Stimulated activated CD4-positive, alpha-beta T cell treated with anti-CD3 and anti-CD28 coated beads, TNF-alpha, amount 100 ng/mL, for 4 hours (primary cell): ENCODE results near the gene COL13A1.

Experiments used
- DNase-seq, 3 experiments: peaks; one replicate each; pipeline ENCODE4 v3.0.0-alpha.2; 2020; ENCODE audit warnings: low read depth in 3 of 3

COL13A1 gene

DNA sequence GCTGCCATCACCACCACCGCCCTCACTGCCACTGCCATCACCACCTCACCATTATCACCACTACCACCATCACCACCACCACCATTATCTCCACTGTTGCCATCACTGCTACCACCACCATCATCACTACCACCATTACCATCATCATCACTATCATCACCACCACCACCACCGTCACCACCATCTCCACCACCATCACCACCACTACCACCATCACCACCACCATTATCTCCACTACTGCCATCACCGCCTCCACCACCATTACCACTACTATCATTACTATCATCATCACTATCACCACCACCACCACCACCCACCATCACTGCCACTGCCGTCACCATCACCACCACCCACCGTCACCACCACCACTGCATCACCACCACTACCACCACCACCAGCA is 9.9 kb upstream of the COL13A1 start:
- no peak for DNase-seq

DNA sequence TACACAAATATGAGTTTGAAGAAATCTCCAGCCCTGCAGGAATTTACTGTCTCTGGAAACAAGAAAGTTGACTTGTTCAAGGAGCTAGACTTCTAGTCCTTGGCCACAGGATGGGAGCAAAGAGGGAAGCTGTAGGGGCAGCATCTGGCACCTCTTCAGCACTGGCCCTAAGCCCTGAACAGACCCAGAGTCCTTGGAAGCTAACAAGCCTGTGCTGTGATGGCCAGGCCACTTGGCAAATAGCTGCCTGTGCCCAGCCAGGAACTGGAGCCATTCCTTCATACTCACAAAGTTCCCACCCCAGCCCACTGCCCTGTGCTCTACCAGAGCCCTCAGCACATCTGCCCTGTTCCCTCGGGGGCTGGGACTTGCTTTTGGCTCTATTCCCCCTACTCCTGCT is 9.4 kb upstream of the COL13A1 start:
- no peak for DNase-seq

DNA sequence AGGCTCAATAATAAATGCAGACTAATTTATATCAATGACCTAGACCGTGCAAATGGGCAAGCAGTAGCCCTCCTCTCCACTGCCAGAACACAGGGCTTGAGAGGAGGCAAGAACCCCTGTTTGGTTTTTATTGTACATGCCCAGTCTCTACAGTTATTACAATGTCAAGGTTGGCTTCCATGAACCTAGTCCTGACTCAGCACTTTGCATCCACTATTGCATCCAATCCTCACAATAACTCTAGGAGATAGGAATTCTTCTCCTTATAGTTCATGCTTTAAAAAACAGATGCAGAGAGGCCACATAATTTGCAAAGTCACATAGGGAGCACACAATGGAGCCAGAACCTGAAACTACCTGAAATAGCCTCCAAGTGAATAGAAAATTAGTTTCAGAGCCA is 7.0 kb upstream of the COL13A1 start:
- no peak for DNase-seq

DNA sequence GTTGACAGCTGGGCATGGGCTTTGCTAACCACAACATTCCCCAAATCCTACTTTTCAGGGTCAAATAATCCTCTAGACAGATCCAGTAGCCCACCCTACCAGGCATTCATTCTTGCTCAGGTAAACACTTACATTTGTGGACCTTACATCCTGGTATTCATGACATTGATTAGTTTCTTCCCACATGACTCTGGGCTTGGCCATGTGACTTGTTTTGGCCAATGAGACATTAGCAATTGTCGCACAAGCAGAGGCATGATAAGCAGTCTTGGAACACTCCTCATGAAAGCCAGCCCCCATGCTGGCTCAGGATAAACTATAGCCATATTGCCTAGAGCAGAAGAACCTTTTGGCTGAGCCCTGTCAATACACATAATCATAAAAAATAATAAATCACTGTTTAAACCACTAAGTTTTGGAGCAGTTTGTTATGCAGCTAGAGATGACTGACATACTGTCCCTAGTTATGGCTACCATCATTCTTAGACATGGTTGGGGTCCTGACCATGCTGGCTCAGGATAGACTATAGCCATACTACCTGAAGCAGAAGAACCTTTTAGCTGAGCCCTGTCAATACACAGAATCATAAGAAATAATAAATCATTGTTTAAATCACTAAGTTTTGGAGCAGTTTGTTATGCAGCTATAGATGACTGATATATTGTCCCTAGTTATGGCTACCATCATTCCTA is 6.3 kb upstream of the COL13A1 start:
- DNase-seq: no peak

- DNase-seq: no peak
Observed at GRCh38 chr10:69797959-69798358, 3.7 kb upstream of the COL13A1 start.

DNA sequence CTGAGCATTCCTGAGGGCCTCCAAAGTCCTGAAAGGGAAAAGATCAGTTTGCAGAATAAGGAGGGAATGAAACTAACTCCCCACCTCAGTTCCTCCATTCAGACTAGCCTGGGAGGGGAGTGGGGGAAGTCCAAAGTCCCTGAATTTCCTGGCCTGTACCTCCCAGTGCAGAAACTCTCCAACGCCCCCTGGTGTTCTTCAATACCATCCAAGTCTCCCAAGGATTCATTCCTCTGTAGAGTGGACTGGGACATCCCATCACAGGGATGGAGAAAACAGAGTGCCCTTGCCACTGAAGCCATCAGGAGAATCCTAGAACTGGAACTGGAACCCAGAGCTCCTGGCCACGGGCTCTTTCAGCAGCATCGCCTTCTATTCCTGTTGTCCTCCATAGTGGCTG is 1.6 kb upstream of the COL13A1 start:
- DNase-seq: no peak

- no peak for DNase-seq
Observed at GRCh38 chr10:69800665-69801064, 1.0 kb upstream of the COL13A1 start.

DNA sequence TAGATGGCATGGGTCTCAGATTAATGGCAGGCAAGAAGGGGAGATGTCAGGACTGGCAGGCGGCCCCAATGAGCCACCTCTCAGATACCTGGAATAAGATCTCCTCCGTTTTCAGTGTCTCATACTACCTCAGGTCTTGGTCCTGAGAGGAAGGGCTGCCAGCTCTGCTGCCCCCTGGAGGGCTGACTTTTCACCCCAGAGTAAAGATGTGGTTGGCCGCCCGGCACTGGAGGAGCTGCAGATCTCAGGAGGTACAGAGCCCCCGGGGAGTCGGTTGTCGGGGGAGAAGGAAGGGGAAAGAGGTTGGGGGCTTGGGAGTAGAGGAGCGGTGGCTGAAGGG is 642 bp upstream of the COL13A1 start:
- DNase-seq: no peak

DNA sequence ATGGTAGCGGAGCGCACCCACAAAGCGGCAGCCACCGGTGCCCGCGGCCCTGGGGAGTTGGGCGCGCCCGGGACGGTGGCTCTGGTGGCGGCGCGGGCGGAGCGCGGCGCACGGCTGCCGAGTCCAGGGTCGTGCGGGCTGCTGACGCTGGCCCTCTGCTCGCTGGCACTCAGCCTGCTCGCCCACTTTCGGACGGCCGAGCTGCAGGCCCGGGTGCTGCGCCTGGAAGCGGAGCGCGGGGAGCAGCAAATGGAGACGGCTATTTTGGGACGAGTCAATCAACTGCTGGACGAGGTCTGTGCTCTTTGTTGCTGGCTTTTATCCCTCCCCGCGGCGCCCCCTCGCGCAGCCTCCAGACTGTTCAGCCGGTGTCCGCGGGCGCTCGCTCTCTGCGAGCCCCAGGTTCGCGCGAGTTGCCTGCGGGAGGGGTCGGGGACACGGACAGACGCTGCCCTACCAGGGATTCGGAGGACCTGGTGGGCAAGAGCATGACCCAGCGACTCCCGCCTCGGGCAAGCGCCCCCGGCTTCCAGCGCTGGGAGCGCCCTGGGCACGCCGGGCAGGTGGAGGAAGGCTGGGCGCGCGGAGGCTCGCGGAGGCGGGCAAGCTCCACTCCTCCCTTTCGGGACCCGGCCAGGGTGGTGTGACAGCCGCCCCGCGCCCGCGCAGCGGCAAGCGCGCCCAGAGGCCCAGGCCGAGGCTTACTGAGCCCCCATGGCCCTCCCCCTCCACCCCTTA is 887 bp downstream of the COL13A1 start:
- no peak for DNase-seq

- DNase-seq: no peak
Observed at GRCh38 chr10:69803809-69804208, 2.1 kb downstream of the COL13A1 start.

DNA sequence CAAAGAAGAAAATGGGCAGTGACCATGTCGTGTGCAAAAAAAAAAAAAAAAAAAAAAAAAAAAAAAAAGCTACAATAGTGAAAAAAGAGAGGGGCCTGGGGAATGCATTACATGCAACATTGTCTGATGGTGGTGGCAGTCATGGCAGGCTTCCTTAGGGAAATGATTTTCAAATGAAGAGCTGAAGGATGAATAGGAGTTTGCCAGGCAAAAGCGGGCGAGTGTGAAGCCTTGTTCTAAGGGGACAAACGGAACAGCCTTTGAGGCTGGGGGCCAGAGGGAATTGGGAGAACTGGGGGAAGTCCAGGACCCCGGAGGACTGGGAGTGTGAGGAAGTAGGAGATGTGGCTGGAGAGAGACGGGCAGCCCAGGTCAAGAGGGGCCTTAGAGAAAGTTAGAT is 3.1 kb downstream of the COL13A1 start:
- DNase-seq: no peak

- DNase-seq: no peak
Observed at GRCh38 chr10:69807122-69807521, 5.4 kb downstream of the COL13A1 start.

DNA sequence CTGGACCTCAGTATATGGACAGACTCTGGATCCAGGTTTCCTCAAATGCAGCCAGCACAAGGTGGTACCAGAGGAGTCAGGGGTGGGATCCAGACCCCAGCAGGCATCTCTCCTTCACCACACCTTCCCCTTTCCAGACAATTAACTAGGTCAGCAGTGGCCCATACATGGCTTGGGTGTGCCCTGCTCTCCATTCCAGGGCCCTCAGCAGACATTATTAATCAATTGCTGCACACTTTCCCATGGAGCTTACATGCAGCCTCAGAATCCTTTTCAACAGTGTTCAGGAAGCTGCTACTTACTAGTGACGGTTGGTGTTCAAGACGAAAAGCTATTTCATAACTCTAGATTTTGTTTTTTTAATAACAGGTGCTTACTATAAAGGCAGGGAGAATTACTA is 6.0 kb downstream of the COL13A1 start:
- DNase-seq: no peak

DNA sequence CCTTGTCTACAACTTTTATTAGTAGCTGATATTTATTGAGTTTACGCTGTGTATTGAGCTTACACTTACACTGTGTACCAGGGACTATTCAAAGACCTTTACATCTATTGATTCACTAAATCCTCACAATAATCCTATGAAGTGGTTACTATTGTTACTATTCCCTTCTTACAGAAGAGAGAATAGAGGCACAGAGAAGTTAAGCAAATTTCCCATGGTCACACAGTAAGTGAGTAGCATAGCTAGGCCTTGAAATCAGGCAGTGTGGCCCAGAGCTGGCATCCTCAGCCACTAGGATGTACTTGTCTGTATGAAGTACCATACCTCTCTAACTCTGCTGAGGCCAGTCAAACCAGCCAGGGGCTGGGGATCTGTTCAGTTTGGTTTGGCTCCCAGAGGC is 7.6 kb downstream of the COL13A1 start:
- DNase-seq: no peak

DNA sequence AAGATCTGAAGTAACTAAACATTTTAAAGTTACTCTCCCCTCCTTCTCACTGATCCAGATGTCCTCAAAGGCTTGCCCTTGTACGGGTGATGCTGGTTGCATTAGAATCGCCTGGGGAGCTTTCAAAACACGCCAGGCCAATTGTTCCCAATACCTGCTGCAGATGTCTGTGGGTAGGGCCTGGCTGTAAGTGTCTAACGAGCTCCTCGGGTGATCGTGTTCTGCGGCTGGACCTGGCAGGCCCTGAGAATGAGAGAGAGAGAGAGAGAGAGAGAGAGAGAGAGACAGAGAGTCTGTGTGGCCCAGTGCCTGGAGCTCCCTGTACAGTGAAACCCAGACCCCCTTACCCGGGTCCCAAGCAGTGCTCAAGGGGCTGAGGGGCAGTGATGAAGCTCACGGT is 8.4 kb downstream of the COL13A1 start:
- DNase-seq: no peak

GRCh38 chr10:69810675-69811397 is 9.1 kb downstream of the COL13A1 start:
- DNase-seq: no peak

DNA sequence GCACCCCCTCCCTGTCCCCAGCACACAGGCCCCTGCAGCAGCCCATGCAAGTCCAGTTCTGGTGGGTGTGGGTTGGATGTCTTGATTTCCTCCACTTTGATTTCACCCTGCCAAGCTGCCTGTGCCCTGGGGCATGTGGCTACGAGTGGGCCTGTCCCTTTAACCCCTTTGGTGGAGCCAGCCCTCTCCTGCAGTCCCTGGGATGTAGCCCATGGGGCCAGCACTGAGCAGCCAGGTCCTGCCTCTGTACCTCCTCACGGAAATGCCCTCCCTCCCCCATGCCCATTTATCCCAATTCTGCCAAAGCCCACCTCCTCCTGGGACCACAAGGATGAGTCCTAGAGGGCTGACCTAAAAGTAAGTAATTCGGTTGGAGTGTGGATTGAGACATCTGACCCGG is 11.9 kb downstream of the COL13A1 start:
- no peak for DNase-seq

- DNase-seq: no peak
Observed at GRCh38 chr10:69814251-69814650, 12.5 kb downstream of the COL13A1 start.

GRCh38 chr10:69815104-69815503 is 13.4 kb downstream of the COL13A1 start:
- DNase-seq: no peak

- no peak for DNase-seq
Observed at GRCh38 chr10:69816521-69816920, 14.8 kb downstream of the COL13A1 start.

GRCh38 chr10:69817078-69817581 is 15.4 kb downstream of the COL13A1 start:
- no peak for DNase-seq

DNA sequence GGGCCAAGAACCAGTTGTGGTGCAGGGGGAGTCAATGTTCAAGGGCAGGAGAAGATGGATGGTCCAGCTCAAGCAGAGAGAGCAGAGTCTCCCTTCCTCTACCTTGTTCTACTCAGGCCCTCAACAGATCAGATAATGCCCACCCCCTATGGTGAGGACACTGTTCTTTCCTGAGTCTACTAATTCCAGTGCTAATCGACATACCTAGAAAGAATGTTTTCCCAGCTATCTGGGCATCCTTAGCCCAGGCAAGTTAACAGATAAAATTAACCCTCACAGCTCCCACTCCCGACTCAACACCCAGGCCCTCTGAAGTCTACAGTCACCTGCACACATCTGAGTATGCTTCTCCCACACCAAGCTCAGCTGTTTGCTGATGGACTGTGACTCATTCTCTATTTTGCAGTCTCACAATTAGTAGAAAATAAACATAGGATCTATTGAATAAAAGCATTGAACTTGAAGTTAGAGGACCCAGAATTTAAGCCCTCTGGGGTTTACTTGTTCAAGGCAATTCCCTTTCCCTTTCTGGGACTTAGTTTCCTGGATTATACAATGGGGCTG is 17.1 kb downstream of the COL13A1 start:
- no peak for DNase-seq
